Heart right ventricle (tissue), 16 donors: ENCODE results near the gene TSPAN33. TPM values are rescaled to one million over a fixed set of nuclear protein-coding genes. Genes with fewer than 3 reads are reported as not detected.

Source experiments
- ATAC-seq, 8 donors: fragments of 200-7000 bp; cut with Tn5 transposase; one replicate each; pipeline ENCODE4 v1.9.1; 2020; ENCODE audit warnings: mild to moderate bottlenecking in 8 of 8, moderate library complexity in 8 of 8, moderate number of reproducible peaks in 1 of 8
- DNase-seq, 2 donors: peaks; one replicate each; pipeline ENCODE4 v3.0.0-alpha.2; 2020
- H3K27ac ChIP-seq, 10 donors: fragments of 200-600 bp; sonication (generic) in 2 of 10; one replicate each; pipeline versions ENCODE4 v1.5.0 to v1.8.0; 2020 to 2022; ENCODE audit warnings: mild to moderate bottlenecking in 3 of 10
- H3K27me3 ChIP-seq, 7 donors: fragments of 200-600 bp; one replicate each; pipeline ENCODE4 v1.8.0; 2021 to 2022; ENCODE audit warnings: mild to moderate bottlenecking in 2 of 7
- H3K36me3 ChIP-seq, 9 donors: fragments of 200-600 bp; sonication (generic) in 1 of 9; one replicate each; pipeline versions ENCODE4 v1.5.0 to v1.8.0; 2020 to 2022; ENCODE audit warnings: mild to moderate bottlenecking in 2 of 9
- H3K4me1 ChIP-seq, 9 donors: fragments of 200-600 bp; sonication (generic) in 1 of 9; one replicate each; pipeline versions ENCODE4 v1.5.0 to v1.8.0; 2020 to 2022; ENCODE audit warnings: mild to moderate bottlenecking in 4 of 9
- H3K4me3 ChIP-seq, 10 donors: fragments of 200-600 bp; sonication (generic) in 2 of 10; one replicate each; pipeline versions ENCODE4 v1.5.0 to v1.8.0; 2020 to 2022; ENCODE audit warnings: mild to moderate bottlenecking in 7 of 10, moderate library complexity in 2 of 10
- H3K9me3 ChIP-seq, 11 donors: fragments of 200-600 bp in 10 of 11; sonication (generic) in 2 of 11; one replicate each; pipeline versions ENCODE4 v1.5.0 to v1.8.0; 2013 to 2022; ENCODE audit warnings: mild to moderate bottlenecking in 2 of 11, control low read depth in 1 of 11, moderate library complexity in 1 of 11
- WGBS, 2 donors: extraction: QIAGEN DNeasy Blood & Tissue Kit; methylation state at CpG; one replicate each; pipeline ENCODE4 v1.1.7; 2013; ENCODE audit warnings: inconsistent platforms in 1 of 2; 5-methylcytosine and 5-hydroxymethylcytosine counted together
- intact Hi-C, 10 donors: fragments of 100-400 bp; cut with DNase I; formaldehyde crosslinking; loops; one replicate each; pipeline versions ENCODE4 v1.11.1 to v1.14.2; 2022
- polyA plus RNA-seq, 2 donors: library from polyadenylated mRNA; stranded (reverse); fragments of 200-250 nt; gene quantifications; one replicate each; pipeline ENCODE4 v1.2.3, GENCODE V29; 2013
- total RNA-seq, 10 donors: library from RNA; stranded (reverse); fragmentation: NEBNext Ultra II Directional in 3 of 10; extraction: Animal tissue kit (Norgen Biotek cat#: 25700) in 3 of 10; gene quantifications; one replicate each; pipeline versions ENCODE4 v1.2.1 to v1.2.4, GENCODE V29; 2021 to 2023
- TF ChIP-seq, protein P1 (sequence below), 9 donors: fragments of 200-600 bp; sonication (generic) in 2 of 9; IDR thresholded peaks; one replicate each; pipeline versions ENCODE4 v1.5.0 to v1.8.0; 2021 to 2022; ENCODE audit warnings: antibody characterized with exemption in 9 of 9, mild to moderate bottlenecking in 5 of 9, moderate library complexity in 1 of 9
- donor health status: Arrhythmogenic right ventricular cardiomyopathy.
- donor health status: ischemic (EF 13 %, LVEDD 7.1; RV severe dilation, severe dysfunction).
- donor health status: healthy with polysubstance abuse.
- donor health status: DM: no; HTN: yes; CAD: no.
- donor health status: DM: no; HTN: no; CAD: no.
- donor health status: ischemic (EF 25% LVEDD 6.9; RV normal size, moderate dysfunction).
- donor health status: ischemic (EF 25% LVEDD 5.7; RV mildly dilated, moderate dysfunction).
- donor health status: healthy.
- donor health status: DM: yes; HTN: yes; CAD: no.
- donor health status: Ischemic cardiomyopathy.
- donor health status: ischemic (EF 35%, LVEDD 5.7; RV mildly dilated, moderate dysfunction).
- donor health status: nonischemic (EF 11% LVEDD 7.7; RV severe dilation, severe dysfunction).
- donor health status: DM: yes; HTN: yes; CAD: no.
- donor health status: PGD.
- donor health status: ischemic (EF 29% LVEDD 5.4; RV normal size, mild dysfunction).
- donor health status: nonischemic (EF 23%, LVEDD 6.1; RV moderate dilation, normal function).

Gene TSPAN33
- total and polyA plus RNA-seq, 12 donors: 2.8 to 13.1 (median 8.6) TPM

DNA sequence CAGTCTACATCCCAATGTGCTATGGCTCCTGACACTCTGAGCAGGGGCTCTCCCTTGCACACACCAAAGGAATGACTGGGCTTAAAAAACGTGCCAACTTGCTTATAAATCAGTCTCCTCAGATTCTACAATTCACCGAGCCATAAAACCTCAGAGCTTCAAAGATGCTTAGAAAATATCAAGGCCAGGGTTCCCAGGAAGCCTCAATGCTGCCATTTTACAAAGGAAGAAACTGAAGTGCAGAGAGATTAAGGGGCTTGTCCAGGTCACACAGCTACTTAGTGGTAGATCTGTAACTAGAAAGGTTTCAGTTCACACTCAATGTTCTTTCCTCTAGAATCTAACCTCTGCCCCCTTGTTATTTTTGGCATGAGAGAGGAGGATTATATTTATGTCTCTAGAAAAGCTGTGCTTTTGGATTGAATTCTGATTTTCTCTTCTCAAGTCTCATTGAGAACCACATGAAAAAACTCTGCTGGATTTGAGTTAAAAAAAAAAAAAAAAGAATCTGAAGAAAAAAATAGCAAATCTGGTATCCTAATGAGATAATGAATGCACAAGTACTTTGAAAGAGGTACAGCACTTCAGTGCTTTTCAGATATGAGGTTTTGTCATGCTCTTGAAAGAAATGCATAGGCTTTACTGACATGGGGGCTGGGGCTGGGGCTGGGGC lies 22.3 kb upstream of the TSPAN33 start:
- WGBS, 2 donors: 69 to 74% methylated on average over 2 of the region's 2 CpGs
- TF ChIP-seq, protein P1, sequence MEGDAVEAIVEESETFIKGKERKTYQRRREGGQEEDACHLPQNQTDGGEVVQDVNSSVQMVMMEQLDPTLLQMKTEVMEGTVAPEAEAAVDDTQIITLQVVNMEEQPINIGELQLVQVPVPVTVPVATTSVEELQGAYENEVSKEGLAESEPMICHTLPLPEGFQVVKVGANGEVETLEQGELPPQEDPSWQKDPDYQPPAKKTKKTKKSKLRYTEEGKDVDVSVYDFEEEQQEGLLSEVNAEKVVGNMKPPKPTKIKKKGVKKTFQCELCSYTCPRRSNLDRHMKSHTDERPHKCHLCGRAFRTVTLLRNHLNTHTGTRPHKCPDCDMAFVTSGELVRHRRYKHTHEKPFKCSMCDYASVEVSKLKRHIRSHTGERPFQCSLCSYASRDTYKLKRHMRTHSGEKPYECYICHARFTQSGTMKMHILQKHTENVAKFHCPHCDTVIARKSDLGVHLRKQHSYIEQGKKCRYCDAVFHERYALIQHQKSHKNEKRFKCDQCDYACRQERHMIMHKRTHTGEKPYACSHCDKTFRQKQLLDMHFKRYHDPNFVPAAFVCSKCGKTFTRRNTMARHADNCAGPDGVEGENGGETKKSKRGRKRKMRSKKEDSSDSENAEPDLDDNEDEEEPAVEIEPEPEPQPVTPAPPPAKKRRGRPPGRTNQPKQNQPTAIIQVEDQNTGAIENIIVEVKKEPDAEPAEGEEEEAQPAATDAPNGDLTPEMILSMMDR (IDR thresholded peaks at IDR 0.05): no peak
- DNase-seq: no peak
- Histone ChIP-seq H3K4me3 (no peak overlapping the region), H3K9me3 (peaks cover 0 to 21% (median 0%) of the 10 kb centered on the region in 11 donors), H3K4me1 (peaks cover 0 to 20% (median 0%) of the 10 kb centered on the region in 9 donors), H3K36me3 (no peaks in the 10 kb centered on the region), H3K27me3 (peaks cover 0 to 34% (median 6%) of the 10 kb centered on the region in 7 donors), H3K27ac (peak overlapping the region in 1 of 10 donors; percentile 57)
- intact Hi-C loops: no loop called here
- no peak for ATAC-seq

DNA sequence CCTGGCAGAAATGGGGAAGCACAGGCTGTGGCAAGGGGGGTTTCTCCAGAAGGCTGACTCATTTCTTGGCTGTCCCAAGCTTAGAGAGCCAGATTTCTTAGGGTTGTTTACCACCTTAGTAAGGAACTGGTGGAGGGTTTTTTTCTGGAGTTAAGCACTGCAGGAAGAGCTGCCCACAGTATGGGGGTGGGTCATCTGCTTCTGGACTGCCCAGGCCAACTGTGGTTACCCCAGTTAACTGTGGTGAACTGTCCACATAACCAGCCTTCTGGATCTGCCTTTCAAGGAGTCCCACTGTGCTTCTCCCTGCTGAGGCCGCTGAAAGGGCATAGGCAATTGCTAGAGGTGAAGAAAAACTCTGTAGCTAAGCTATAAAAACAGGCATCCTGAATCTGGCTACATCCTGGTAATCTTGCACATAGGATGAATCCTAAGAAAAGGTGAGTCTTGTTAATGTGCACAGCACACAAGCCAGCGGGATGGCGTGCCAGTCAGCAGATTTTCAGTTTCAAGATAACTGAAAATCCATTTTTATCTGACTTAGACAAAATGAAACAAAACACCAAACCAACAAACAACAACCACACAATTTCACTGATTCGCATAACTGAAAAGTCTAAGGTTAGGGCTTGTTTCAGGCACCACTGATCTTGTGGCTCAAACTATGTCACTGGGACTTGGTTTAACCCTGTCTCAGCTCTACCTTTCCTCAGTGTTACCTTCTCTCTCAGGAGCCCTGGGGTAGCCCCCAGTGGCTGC lies 21.6 kb upstream of the TSPAN33 start:
- peaks cover 0 to 20% (median 0%) of the 10 kb centered on the region in 9 donors for H3K4me1 ChIP-seq
- peak in 1 of 8 donors; percentile 29 for ATAC-seq
- intact Hi-C loops: no loop called here

DNA sequence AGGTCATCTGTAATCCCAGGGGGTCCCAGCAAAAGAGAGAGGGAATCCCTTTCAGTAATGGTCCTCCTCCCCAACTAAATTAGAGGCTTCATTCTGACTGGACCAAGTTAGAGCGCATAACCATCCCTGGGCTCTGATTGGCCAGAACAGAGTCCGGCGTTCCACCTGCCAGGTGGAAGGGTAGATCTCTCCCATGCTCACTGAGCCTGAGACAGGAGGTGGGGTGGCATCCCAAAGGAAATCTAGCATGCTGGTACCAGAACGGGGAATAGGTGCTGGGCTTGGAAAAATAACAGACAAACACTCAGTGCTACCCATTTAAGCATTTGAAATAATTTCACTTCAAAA lies 21.0 kb upstream of the TSPAN33 start:
- ATAC-seq (no peak), DNase-seq (no peak)
- TF ChIP-seq, protein P1 (IDR thresholded peaks at IDR 0.05): no peak
- H3K4me1 ChIP-seq: peaks cover 0 to 20% (median 0%) of the 10 kb centered on the region in 9 donors
- no peaks in the 10 kb centered on the region for H3K36me3 ChIP-seq
- 92 to 93% methylated on average over 4 of the region's 4 CpGs for WGBS, 2 donors
- peaks cover 0 to 34% (median 6%) of the 10 kb centered on the region in 7 donors for H3K27me3 ChIP-seq
- H3K27ac ChIP-seq: peak overlapping the region in 1 of 10 donors; percentile 57
- H3K4me3 ChIP-seq: no peak overlapping the region
- intact Hi-C loops: no loop called here
- H3K9me3 ChIP-seq: peaks cover 0 to 21% (median 0%) of the 10 kb centered on the region in 11 donors

More for the DNA sequence above, 21.6 kb upstream of the TSPAN33 start:
- H3K36me3 ChIP-seq: no peaks in the 10 kb centered on the region
- TF ChIP-seq, protein P1 (IDR thresholded peaks at IDR 0.05): no peak
- H3K4me3 ChIP-seq: no peak overlapping the region
- H3K27me3 ChIP-seq: peaks cover 0 to 34% (median 6%) of the 10 kb centered on the region in 7 donors
- no peak for DNase-seq
- peak overlapping the region in 1 of 10 donors; percentile 57 for H3K27ac ChIP-seq
- 86 to 87% methylated on average over 4 of the region's 4 CpGs for WGBS, 2 donors
- peaks cover 0 to 21% (median 0%) of the 10 kb centered on the region in 11 donors for H3K9me3 ChIP-seq

DNA sequence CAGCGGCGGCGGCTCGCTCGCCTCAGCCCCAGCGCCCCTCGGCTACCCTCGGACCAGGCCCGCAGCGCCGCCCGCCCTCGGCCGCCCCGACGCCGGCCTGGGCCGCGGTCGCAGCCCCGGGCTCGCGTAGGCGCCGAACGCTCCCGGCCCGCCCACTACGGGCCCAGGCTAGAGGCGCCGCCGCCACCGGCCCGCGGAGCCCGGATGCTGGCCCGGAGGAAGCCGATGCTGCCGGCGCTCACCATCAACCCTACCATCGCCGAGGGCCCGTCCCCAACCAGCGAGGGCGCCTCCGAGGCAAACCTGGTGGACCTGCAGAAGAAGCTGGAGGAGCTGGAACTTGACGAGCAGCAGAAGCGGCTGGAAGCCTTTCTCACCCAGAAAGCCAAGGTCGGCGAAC lies 18.2 kb upstream of the TSPAN33 start:
- intact Hi-C loops: no loop called here

More for the DNA sequence above, 18.2 kb upstream of the TSPAN33 start:
- TF ChIP-seq, protein P1 (IDR thresholded peaks at IDR 0.05): no peak
- H3K9me3 ChIP-seq: peaks cover 0 to 8% (median 0%) of the 10 kb centered on the region in 11 donors
- H3K4me1 ChIP-seq: peaks cover 0 to 20% (median 0%) of the 10 kb centered on the region in 9 donors
- 29 to 35% methylated on average over 50 of the region's 50 CpGs for WGBS, 2 donors
- DNase-seq (no peak), ATAC-seq (no peak)
- no peak overlapping the region for H3K4me3 ChIP-seq
- H3K36me3 ChIP-seq: no peaks in the 10 kb centered on the region
- H3K27me3 ChIP-seq: peaks cover 0 to 34% (median 6%) of the 10 kb centered on the region in 7 donors
- H3K27ac ChIP-seq: no peak overlapping the region
